Liver (tissue), 3 donors: ENCODE results near the gene RIMKLA.

Source experiments
- ATF3 ChIP-seq: IDR thresholded peaks from 2 replicates; pipeline ENCODE4 v1.6.1; 2016; ENCODE audit warnings: antibody characterized with exemption
- CTCF ChIP-seq: fragments of 150-350 bp; IDR thresholded peaks from 2 replicates; pipeline ENCODE4 v1.5.1; 2017; ENCODE audit warnings: improper control_type of control experiment, low read depth, low read length; ENCODE audit not compliant: missing input control
- MAX ChIP-seq: IDR thresholded peaks from 2 replicates; pipeline ENCODE4 v1.6.1; 2016; ENCODE audit warnings: antibody characterized with exemption
- SP1 ChIP-seq: IDR thresholded peaks from 2 replicates; pipeline ENCODE4 v1.6.1; 2018; ENCODE audit warnings: antibody characterized with exemption, mild to moderate bottlenecking
- donor health status: healthy.
- donor health status: healthy.

GRCh38 chr1:42335050-42335808 lies 45.4 kb upstream of the RIMKLA start, which contains the start of gene FOXJ3:
- no peak for TF ChIP-seq CTCF
- no peak for TF ChIP-seq ATF3
- TF ChIP-seq MAX: no peak
- no peak for TF ChIP-seq SP1
